ENCODE measurements around the gene PXDN.

PXDN gene

DNA sequence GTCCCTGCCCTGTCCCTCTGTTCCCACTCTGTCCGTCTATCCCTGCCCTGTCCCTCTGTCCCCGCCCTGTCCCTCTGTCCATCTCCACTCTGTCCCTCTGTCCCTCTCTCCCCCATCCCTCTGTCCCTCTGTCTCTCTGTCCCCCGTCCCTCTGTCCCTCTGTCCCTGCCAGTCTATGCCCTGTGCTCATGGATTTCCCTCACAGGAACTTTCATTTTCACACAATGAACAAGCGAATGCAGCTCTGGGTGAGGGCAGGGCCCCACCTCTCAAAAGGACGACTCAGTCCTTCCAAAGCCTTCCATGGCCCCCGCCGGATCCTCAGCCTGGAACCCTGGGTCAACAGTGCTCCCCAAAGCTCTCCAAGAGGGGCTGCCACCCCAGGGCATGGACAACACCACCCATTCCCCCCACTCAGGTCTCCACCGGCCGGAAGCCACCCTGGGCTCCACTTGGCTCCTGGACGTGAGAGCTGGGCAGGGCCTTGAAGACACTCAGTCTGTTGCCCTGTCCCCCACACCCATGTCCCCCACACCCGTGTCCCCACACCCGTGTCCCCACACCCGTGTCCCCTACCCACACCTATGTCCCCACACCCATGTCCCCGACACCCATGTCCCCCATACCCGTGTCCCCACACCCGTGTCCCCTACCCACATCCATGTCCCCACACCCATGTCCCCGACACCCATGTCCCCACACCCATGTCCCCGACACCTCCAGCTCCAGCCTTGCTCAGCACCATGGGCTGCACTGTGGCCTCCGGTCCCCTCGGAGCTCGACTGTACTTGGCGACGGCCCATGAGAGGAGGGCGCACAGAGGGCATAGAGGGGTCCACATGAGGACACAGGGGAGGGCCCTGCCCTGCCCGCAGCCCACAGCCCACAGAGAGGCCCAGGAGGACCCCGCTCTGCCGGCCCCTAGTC is 156.0 kb downstream of the PXDN start:
- no peaks in the 10 kb centered on the region for H3K27me3 ChIP-seq (ENCODE audit: insufficient read depth, low read length, poor library complexity, severe bottlenecking)
- peaks cover 7% of the 10 kb centered on the region for H3K4me1 ChIP-seq (ENCODE audit: insufficient read depth, low read length, poor library complexity, severe bottlenecking)
- H3K9me3 ChIP-seq (ENCODE audit: insufficient read depth, low read depth, low read length): no peaks in the 10 kb centered on the region
- H2AFZ ChIP-seq (ENCODE audit: low read length): no peak overlapping the region
- no peaks in the 10 kb centered on the region for H3F3A ChIP-seq (ENCODE audit: low read depth)
- no peak for TF ChIP-seq EZH2phosphoT487 (IDR thresholded peaks at IDR 0.05; ENCODE audit: borderline replicate concordance)
- TF ChIP-seq, protein P1, sequence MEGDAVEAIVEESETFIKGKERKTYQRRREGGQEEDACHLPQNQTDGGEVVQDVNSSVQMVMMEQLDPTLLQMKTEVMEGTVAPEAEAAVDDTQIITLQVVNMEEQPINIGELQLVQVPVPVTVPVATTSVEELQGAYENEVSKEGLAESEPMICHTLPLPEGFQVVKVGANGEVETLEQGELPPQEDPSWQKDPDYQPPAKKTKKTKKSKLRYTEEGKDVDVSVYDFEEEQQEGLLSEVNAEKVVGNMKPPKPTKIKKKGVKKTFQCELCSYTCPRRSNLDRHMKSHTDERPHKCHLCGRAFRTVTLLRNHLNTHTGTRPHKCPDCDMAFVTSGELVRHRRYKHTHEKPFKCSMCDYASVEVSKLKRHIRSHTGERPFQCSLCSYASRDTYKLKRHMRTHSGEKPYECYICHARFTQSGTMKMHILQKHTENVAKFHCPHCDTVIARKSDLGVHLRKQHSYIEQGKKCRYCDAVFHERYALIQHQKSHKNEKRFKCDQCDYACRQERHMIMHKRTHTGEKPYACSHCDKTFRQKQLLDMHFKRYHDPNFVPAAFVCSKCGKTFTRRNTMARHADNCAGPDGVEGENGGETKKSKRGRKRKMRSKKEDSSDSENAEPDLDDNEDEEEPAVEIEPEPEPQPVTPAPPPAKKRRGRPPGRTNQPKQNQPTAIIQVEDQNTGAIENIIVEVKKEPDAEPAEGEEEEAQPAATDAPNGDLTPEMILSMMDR (conservative IDR thresholded peaks at IDR 0.05; ENCODE audit: low read length): no peak
- no peaks in the 10 kb centered on the region for H3K79me2 ChIP-seq (ENCODE audit: insufficient read depth, low read length)
- H3K4me2 ChIP-seq (ENCODE audit: low read depth, low read length, poor library complexity, severe bottlenecking): no peak overlapping the region
- H3K9ac ChIP-seq (ENCODE audit: low read depth, low read length, poor library complexity, severe bottlenecking): no peak overlapping the region
- H4K20me1 ChIP-seq (ENCODE audit: insufficient read depth, low read length, poor library complexity, severe bottlenecking): no peaks in the 10 kb centered on the region
- H3K36me3 ChIP-seq (ENCODE audit: insufficient read depth, low read length): no peaks in the 10 kb centered on the region
- no peak overlapping the region for H3K4me3 ChIP-seq (ENCODE audit: low read length, poor library complexity, severe bottlenecking)
- no peaks in the 10 kb centered on the region for H3K9me2 ChIP-seq (replicated peaks; ENCODE audit: low read depth, low read length)

DNA sequence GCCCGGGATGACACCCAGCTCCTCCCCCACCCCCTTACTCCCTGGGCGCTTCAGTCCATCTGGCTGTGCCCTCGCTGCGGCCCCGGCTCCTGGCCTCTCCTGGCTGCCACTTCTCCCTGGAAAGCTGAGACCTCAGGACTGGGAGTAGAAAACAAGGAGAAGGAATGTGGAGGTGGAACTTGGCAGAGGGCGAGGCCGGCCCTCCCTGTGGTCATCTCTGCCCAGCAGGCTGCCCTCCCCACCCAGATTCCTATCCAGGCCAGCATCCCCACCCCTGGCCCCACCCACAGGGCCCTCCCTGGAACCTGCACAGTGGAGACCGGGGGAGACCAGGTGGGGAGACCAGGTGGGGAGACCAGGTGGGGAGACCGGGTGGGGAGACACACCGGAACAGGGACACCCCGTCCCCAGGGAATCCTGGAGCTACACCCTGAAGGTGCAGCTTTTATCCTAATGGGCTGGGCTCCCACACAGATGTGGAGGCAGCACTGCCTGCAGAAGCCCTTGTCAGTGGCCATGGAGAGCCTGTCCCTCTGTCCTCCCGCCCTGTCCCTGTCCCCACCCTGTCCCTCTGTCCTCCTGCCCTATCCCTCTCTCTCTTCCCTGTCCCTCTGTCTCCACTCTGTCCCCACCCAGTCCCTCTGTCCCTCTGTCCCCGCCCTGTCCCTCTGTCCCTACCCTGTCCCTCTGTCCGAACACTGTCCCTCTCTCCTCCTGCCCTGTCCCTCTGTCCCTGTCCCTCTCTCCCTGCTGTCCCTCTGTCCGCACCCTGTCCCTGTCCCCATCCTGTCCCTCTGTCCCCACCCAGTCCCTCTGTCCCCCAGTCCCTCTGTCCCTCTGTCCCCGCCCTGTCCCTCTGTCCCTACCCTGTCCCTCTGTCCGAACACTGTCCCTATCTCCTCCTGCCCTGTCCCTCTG is 157.1 kb downstream of the PXDN start:
- no peak overlapping the region for H2AFZ ChIP-seq (ENCODE audit: low read length)
- no peak overlapping the region for H3K4me3 ChIP-seq (ENCODE audit: low read length, poor library complexity, severe bottlenecking)
- H3K9ac ChIP-seq (ENCODE audit: low read depth, low read length, poor library complexity, severe bottlenecking): no peak overlapping the region
- no peaks in the 10 kb centered on the region for H3K9me3 ChIP-seq (ENCODE audit: insufficient read depth, low read depth, low read length)
- H3K79me2 ChIP-seq (ENCODE audit: insufficient read depth, low read length): no peaks in the 10 kb centered on the region
- no peaks in the 10 kb centered on the region for H3F3A ChIP-seq (ENCODE audit: low read depth)
- no peak overlapping the region for H3K4me2 ChIP-seq (ENCODE audit: low read depth, low read length, poor library complexity, severe bottlenecking)
- H3K36me3 ChIP-seq (ENCODE audit: insufficient read depth, low read length): no peaks in the 10 kb centered on the region
- no peaks in the 10 kb centered on the region for H4K20me1 ChIP-seq (ENCODE audit: insufficient read depth, low read length, poor library complexity, severe bottlenecking)
- H3K27me3 ChIP-seq (ENCODE audit: insufficient read depth, low read length, poor library complexity, severe bottlenecking): no peaks in the 10 kb centered on the region
- TF ChIP-seq, protein P1 (conservative IDR thresholded peaks at IDR 0.05; ENCODE audit: low read length): no peak
- no peak for TF ChIP-seq EZH2phosphoT487 (IDR thresholded peaks at IDR 0.05; ENCODE audit: borderline replicate concordance)
- no peaks in the 10 kb centered on the region for H3K9me2 ChIP-seq (replicated peaks; ENCODE audit: low read depth, low read length)
- H3K4me1 ChIP-seq (ENCODE audit: insufficient read depth, low read length, poor library complexity, severe bottlenecking): no peaks in the 10 kb centered on the region

DNA sequence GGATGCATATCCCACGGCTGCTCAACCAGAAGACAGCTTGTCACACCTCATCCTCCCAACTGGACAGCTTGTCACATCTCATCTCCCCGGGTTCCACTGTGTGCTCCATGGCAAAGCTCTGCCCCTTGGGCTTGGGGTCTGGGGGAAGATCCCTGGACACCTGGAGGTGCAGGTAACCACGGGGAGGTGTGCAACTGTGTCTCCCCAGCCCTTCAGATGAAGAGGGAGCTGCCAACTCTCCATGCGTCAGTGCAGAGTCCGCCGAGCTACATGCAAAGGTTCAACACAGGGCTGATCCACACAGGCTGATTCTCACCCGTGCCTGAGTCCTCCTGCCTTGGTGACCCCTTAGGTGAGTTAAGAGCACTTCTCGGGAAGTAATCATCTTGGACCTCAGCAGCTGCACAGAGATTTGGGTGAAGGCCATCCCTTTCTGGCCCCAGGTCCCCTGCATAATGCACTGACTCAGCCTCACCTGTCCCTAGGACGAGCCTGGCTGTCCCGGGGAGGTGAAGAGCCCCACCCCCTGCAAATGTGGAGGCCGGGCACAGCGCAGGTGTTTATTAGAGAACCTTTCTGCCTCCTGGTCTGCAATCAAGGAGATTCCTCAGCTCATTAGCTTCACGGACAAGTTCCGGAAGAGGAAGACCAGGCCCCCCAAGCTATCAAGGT is 157.9 kb downstream of the PXDN start:
- Histone ChIP-seq H2AFZ (ENCODE audit: low read length) (no peak overlapping the region), H3K4me2 (ENCODE audit: low read depth, low read length, poor library complexity, severe bottlenecking) (no peak overlapping the region), H3K4me1 (ENCODE audit: insufficient read depth, low read length, poor library complexity, severe bottlenecking) (no peaks in the 10 kb centered on the region), H3K9ac (ENCODE audit: low read depth, low read length, poor library complexity, severe bottlenecking) (no peak overlapping the region), H4K20me1 (ENCODE audit: insufficient read depth, low read length, poor library complexity, severe bottlenecking) (no peaks in the 10 kb centered on the region), H3K36me3 (ENCODE audit: insufficient read depth, low read length) (no peaks in the 10 kb centered on the region), H3K9me2 (replicated peaks; ENCODE audit: low read depth, low read length) (no peaks in the 10 kb centered on the region), H3K79me2 (ENCODE audit: insufficient read depth, low read length) (no peaks in the 10 kb centered on the region), H3K4me3 (ENCODE audit: low read length, poor library complexity, severe bottlenecking) (no peak overlapping the region), H3F3A (ENCODE audit: low read depth) (no peaks in the 10 kb centered on the region), H3K27me3 (ENCODE audit: insufficient read depth, low read length, poor library complexity, severe bottlenecking) (no peaks in the 10 kb centered on the region), H3K9me3 (ENCODE audit: insufficient read depth, low read depth, low read length) (no peaks in the 10 kb centered on the region)
- TF ChIP-seq, protein P1 (conservative IDR thresholded peaks at IDR 0.05; ENCODE audit: low read length): no peak
- no peak for TF ChIP-seq EZH2phosphoT487 (IDR thresholded peaks at IDR 0.05; ENCODE audit: borderline replicate concordance)

Data from Loucy (cell line).